Lower lobe of right lung (tissue), 2 donors: ENCODE data around the gene C1QTNF5. TPM values are rescaled to one million over a fixed set of nuclear protein-coding genes. Genes with fewer than 3 reads are reported as not detected.
"Not testable (repeated sequence)": the region's sequence is repeated elsewhere in the genome, so short reads cannot be mapped to it uniquely, and the experiment has no call there.

ENCODE experiments used
- ATAC-seq, 2 donors: fragments of 200-7000 bp; cut with Tn5 transposase; one replicate each; pipeline ENCODE4 v1.9.1; 2020 to 2022; ENCODE audit warnings: mild to moderate bottlenecking in 2 of 2, moderate library complexity in 2 of 2
- DNase-seq: peaks from one replicate; pipeline ENCODE4 v3.0.0-alpha.2; 2020
- H3K27ac ChIP-seq: fragments of 200-600 bp; one replicate; pipeline ENCODE4 v1.8.0; 2022
- H3K27me3 ChIP-seq: fragments of 200-600 bp; one replicate; pipeline ENCODE4 v1.8.0; 2022; ENCODE audit warnings: low read depth
- H3K36me3 ChIP-seq: fragments of 200-600 bp; one replicate; pipeline ENCODE4 v1.8.0; 2022; ENCODE audit warnings: mild to moderate bottlenecking
- H3K4me1 ChIP-seq: fragments of 200-600 bp; one replicate; pipeline ENCODE4 v1.8.0; 2022
- H3K4me3 ChIP-seq: fragments of 200-600 bp; one replicate; pipeline ENCODE4 v1.8.0; 2022; ENCODE audit warnings: mild to moderate bottlenecking
- H3K9me3 ChIP-seq: fragments of 200-600 bp; one replicate; pipeline ENCODE4 v1.8.0; 2022
- CTCF ChIP-seq: fragments of 200-600 bp; IDR thresholded peaks from one replicate; pipeline ENCODE4 v1.8.0; 2022; ENCODE audit warnings: antibody characterized with exemption, mild to moderate bottlenecking
- intact Hi-C: fragments of 100-400 bp; cut with DNase I; formaldehyde crosslinking; loops from one replicate; pipeline ENCODE4 v1.11.0; 2022
- long read RNA-seq: library from polyadenylated mRNA; unstranded; transcript quantifications from one replicate; pipeline ENCODE4 v2.0.0, GENCODE V29; 2021
- total RNA-seq: library from RNA; stranded (reverse); fragmentation: NEBNext Ultra II Directional; extraction: Animal tissue kit (Norgen Biotek cat#: 25700); gene quantifications from one replicate; pipeline ENCODE4 v1.2.1, GENCODE V29; 2021
- donor health status: DM: no; HTN: yes; CAD: no; lungs with severe emphysema.

C1QTNF5 gene
- 28.2 TPM for total RNA-seq
- long read RNA-seq, transcript C1QTNF5-203 (2 exons, 1,046 nt), result minor isoform, 21 of 95 reads
- long read RNA-seq, transcript C1QTNF5-202 (3 exons, 1,356 nt), result major isoform, 64 of 95 reads
- long read RNA-seq, partial matches to known transcripts, result 5 of 95 reads
- long read RNA-seq, other reads (novel, unspliced or antisense), result 1 of 95 reads

GRCh38 chr11:119340335-119341221, at the start of gene C1QTNF5:
C1QTNF5 (minus strand) TSS chr11:119340883; CDS start chr11:119340397, 486 bp downstream.
- peak within 1 kb of the TSS; percentile 89 for H3K27ac ChIP-seq
- peaks cover 13% of the 10 kb centered on the region for H3K27me3 ChIP-seq
- peak; percentile 77 for DNase-seq
- intact Hi-C loops, result no loop called here
- peaks cover 51% of the 10 kb centered on the region for H3K4me1 ChIP-seq
- TF ChIP-seq CTCF, result no peak
- H3K4me3 ChIP-seq, result peak within 1 kb of the TSS; percentile 68
- peaks cover 13% of the 10 kb centered on the region for H3K36me3 ChIP-seq
- no peaks in the 10 kb centered on the region for H3K9me3 ChIP-seq
- peak; percentile 52 to 60 for ATAC-seq

GRCh38 chr11:119389611-119390254, 49.0 kb upstream of the C1QTNF5 start:
- H3K9me3 ChIP-seq, result no peaks in the 10 kb centered on the region
- intact Hi-C loops, result no loop called here
- no peak overlapping the region for H3K4me3 ChIP-seq
- H3K27ac ChIP-seq, result no peak overlapping the region
- H3K4me1 ChIP-seq, result no peaks in the 10 kb centered on the region
- DNase-seq, result no peak
- H3K36me3 ChIP-seq, result no peaks in the 10 kb centered on the region
- no peak for ATAC-seq
- peaks cover 4% of the 10 kb centered on the region for H3K27me3 ChIP-seq
- TF ChIP-seq CTCF, result peak; percentile 13

- H3K9me3 ChIP-seq, result no peaks in the 10 kb centered on the region
- ATAC-seq (no peak), DNase-seq (no peak)
- H3K4me3 ChIP-seq, result no peak overlapping the region
- H3K27ac ChIP-seq, result no peak overlapping the region
- no peaks in the 10 kb centered on the region for H3K4me1 ChIP-seq
- no peak for TF ChIP-seq CTCF
- no peaks in the 10 kb centered on the region for H3K36me3 ChIP-seq
- H3K27me3 ChIP-seq, result no peaks in the 10 kb centered on the region
- intact Hi-C loops, result no loop called here
Observed at GRCh38 chr11:119388103-119388502, 47.4 kb upstream of the C1QTNF5 start.

- Histone ChIP-seq H3K4me1 (peaks cover 14% of the 10 kb centered on the region), H3K9me3 (no peaks in the 10 kb centered on the region), H3K27ac (no peak overlapping the region), H3K27me3 (no peaks in the 10 kb centered on the region), H3K4me3 (no peak overlapping the region), H3K36me3 (no peaks in the 10 kb centered on the region)
- DNase-seq, result no peak
- ATAC-seq, result no peak
- intact Hi-C loops, result no loop called here
- no peak for TF ChIP-seq CTCF
Observed at GRCh38 chr11:119384332-119384731, 43.6 kb upstream of the C1QTNF5 start.

GRCh38 chr11:119382513-119382912, 41.8 kb upstream of the C1QTNF5 start:
- H3K27ac ChIP-seq, H3K4me3 ChIP-seq, intact Hi-C loops: not testable (repeated sequence)

More at GRCh38 chr11:119382513-119382912, 41.8 kb upstream of the C1QTNF5 start:
- ATAC-seq, H3K27me3 ChIP-seq, H3K9me3 ChIP-seq, H3K36me3 ChIP-seq, DNase-seq: not testable (repeated sequence)
- peaks cover 14% of the 10 kb centered on the region for H3K4me1 ChIP-seq
